GM18517 (cell line): ENCODE data around the gene TNFSF9.
"Not testable (repeated sequence)": the region's sequence is repeated elsewhere in the genome, so short reads cannot be mapped to it uniquely, and the experiment has no call there.

Source experiments
- ATAC-seq: cut with Tn5 transposase; IDR thresholded peaks from one replicate; pipeline ENCODE4 v1.9.1; 2021; ENCODE audit warnings: mild to moderate bottlenecking, moderate library complexity; ENCODE audit not compliant: unreplicated experiment

TNFSF9 gene

GRCh38 chr19:6531163-6531955 is 533 bp downstream of the TNFSF9 start:
- no peak for ATAC-seq

- no peak for ATAC-seq
Measured at GRCh38 chr19:6531956-6532243, 1.1 kb downstream of the TNFSF9 start.

GRCh38 chr19:6532244-6532999 is 1.6 kb downstream of the TNFSF9 start:
- no peak for ATAC-seq

GRCh38 chr19:6533000-6533328 is 2.1 kb downstream of the TNFSF9 start:
- ATAC-seq, result no peak

- no peak for ATAC-seq
Measured at GRCh38 chr19:6533746-6534418, 3.1 kb downstream of the TNFSF9 start.

GRCh38 chr19:6534451-6535093 is 3.7 kb downstream of the TNFSF9 start:
- ATAC-seq, result no peak

- no peak for ATAC-seq
Measured at GRCh38 chr19:6535558-6536137, 4.8 kb downstream of the TNFSF9 start.

- ATAC-seq, result no peak
Measured at GRCh38 chr19:6539514-6539913, 8.7 kb downstream of the TNFSF9 start.

- ATAC-seq, result no peak
Measured at GRCh38 chr19:6540918-6541689, 10.3 kb downstream of the TNFSF9 start.

- no peak for ATAC-seq
Measured at GRCh38 chr19:6543866-6544347, 13.1 kb downstream of the TNFSF9 start.

- ATAC-seq, result not testable (repeated sequence)
Measured at GRCh38 chr19:6550679-6551078, 19.9 kb downstream of the TNFSF9 start.

GRCh38 chr19:6551091-6551490 is 20.3 kb downstream of the TNFSF9 start:
- no peak for ATAC-seq

- ATAC-seq, result no peak
Measured at GRCh38 chr19:6551607-6552450, 21.0 kb downstream of the TNFSF9 start.

- no peak for ATAC-seq
Measured at GRCh38 chr19:6556043-6556449, 25.2 kb downstream of the TNFSF9 start.

- no peak for ATAC-seq
Measured at GRCh38 chr19:6556480-6557195, 25.8 kb downstream of the TNFSF9 start.

GRCh38 chr19:6562437-6562836 is 31.6 kb downstream of the TNFSF9 start:
- not testable (repeated sequence) for ATAC-seq

GRCh38 chr19:6564393-6564792 is 33.6 kb downstream of the TNFSF9 start:
- no peak for ATAC-seq

- not testable (repeated sequence) for ATAC-seq
Measured at GRCh38 chr19:6566727-6567126, 35.9 kb downstream of the TNFSF9 start.
